Trophoblast cell (in vitro differentiated cells and primary cell): ENCODE data around the gene LEMD2.

Source experiments
- DNase-seq, 2 donors: peaks; one replicate each; pipeline ENCODE4 v3.0.0-alpha.2; 2016
- H2AFZ ChIP-seq: 2 replicates; pipeline ENCODE4 v1.6.1; 2013; ENCODE audit warnings: low read length, moderate library complexity, mild to moderate bottlenecking; ENCODE audit not compliant: insufficient read depth, poor library complexity
- H2AK5ac ChIP-seq: 2 replicates; pipeline ENCODE4 v1.6.1; 2013; ENCODE audit warnings: mild to moderate bottlenecking, low read length
- H2BK120ac ChIP-seq: 2 replicates; pipeline ENCODE4 v1.6.1; 2013; ENCODE audit warnings: low read length, mild to moderate bottlenecking, moderate library complexity; ENCODE audit not compliant: insufficient read depth, poor library complexity
- H2BK12ac ChIP-seq: 2 replicates; pipeline ENCODE4 v1.6.1; 2013; ENCODE audit warnings: mild to moderate bottlenecking, low read length, moderate library complexity
- H2BK5ac ChIP-seq: 2 replicates; pipeline ENCODE4 v1.6.1; 2013; ENCODE audit warnings: low read length, low read depth, moderate library complexity, mild to moderate bottlenecking; ENCODE audit not compliant: poor library complexity
- H3K14ac ChIP-seq: 2 replicates; pipeline ENCODE4 v1.6.1; 2013; ENCODE audit warnings: mild to moderate bottlenecking, low read length
- H3K18ac ChIP-seq: 2 replicates; pipeline ENCODE4 v1.6.1; 2013; ENCODE audit warnings: mild to moderate bottlenecking, low read length
- H3K23ac ChIP-seq: 2 replicates; pipeline ENCODE4 v1.6.1; 2013; ENCODE audit warnings: low read length
- H3K27ac ChIP-seq: 2 replicates; pipeline ENCODE4 v1.5.1; 2013; ENCODE audit warnings: low read depth, mild to moderate bottlenecking, inconsistent platforms, low read length, moderate library complexity
- H3K27me3 ChIP-seq: 2 replicates; pipeline ENCODE4 v1.6.1; 2013; ENCODE audit warnings: inconsistent platforms, mild to moderate bottlenecking, low read length, moderate library complexity; ENCODE audit not compliant: insufficient read depth
- H3K36me3 ChIP-seq, 2 experiments: 1 replicate in 1 of 2; 2 replicates in 1 of 2; pipeline ENCODE4 v1.6.1; 2013; ENCODE audit warnings: low read length in 2 of 2, mild to moderate bottlenecking in 2 of 2, moderate library complexity in 1 of 2; ENCODE audit not compliant: insufficient read depth in 2 of 2, control insufficient read depth in 1 of 2
- H3K4ac ChIP-seq: 2 replicates; pipeline ENCODE4 v1.6.1; 2013; ENCODE audit warnings: low read depth, mild to moderate bottlenecking, low read length, moderate library complexity
- H3K4me1 ChIP-seq, 2 experiments: 1 replicate in 1 of 2; 2 replicates in 1 of 2; pipeline ENCODE4 v1.6.1; 2013; ENCODE audit warnings: low read length in 2 of 2, mild to moderate bottlenecking in 2 of 2, moderate library complexity in 1 of 2; ENCODE audit not compliant: insufficient read depth in 2 of 2, control insufficient read depth in 1 of 2
- H3K4me2 ChIP-seq: 2 replicates; pipeline ENCODE4 v1.6.1; 2013; ENCODE audit warnings: inconsistent platforms, mild to moderate bottlenecking, low read length, moderate library complexity
- H3K4me3 ChIP-seq: 2 replicates; pipeline ENCODE4 v1.5.1; 2013; ENCODE audit warnings: mild to moderate bottlenecking, low read depth, low read length, inconsistent platforms
- H3K79me1 ChIP-seq: one replicate; pipeline ENCODE4 v1.6.1; 2013; ENCODE audit warnings: low read length
- H3K79me2 ChIP-seq: 2 replicates; pipeline ENCODE4 v1.6.1; 2013; ENCODE audit warnings: low read length, mild to moderate bottlenecking; ENCODE audit not compliant: control insufficient read depth, insufficient read depth, poor library complexity
- H3K9ac ChIP-seq: 2 replicates; pipeline ENCODE4 v1.6.1; 2013; ENCODE audit warnings: mild to moderate bottlenecking, low read length
- H3K9me3 ChIP-seq: 2 replicates; pipeline ENCODE4 v1.6.1; 2013; ENCODE audit warnings: low read depth, mild to moderate bottlenecking, control low read depth, inconsistent platforms, low read length; ENCODE audit not compliant: insufficient read depth
- H4K12ac ChIP-seq: 2 replicates; pipeline ENCODE4 v1.6.1; 2013; ENCODE audit warnings: low read depth, mild to moderate bottlenecking, low read length, moderate library complexity
- H4K8ac ChIP-seq: 2 replicates; pipeline ENCODE4 v1.6.1; 2013; ENCODE audit warnings: low read depth, mild to moderate bottlenecking, low read length, moderate library complexity
- H4K91ac ChIP-seq: one replicate; pipeline ENCODE4 v1.6.1; 2013; ENCODE audit warnings: low read depth, mild to moderate bottlenecking, low read length, moderate library complexity
- WGBS: extraction: QIAGEN DNeasy Blood & Tissue Kit; methylation state at CpG from one replicate; pipeline ENCODE4 v1.1.7; 2013; ENCODE audit warnings: missing lambda C conversion rate; ENCODE audit not compliant: insufficient read length, insufficient coverage; ENCODE audit errors: extremely low coverage; 5-methylcytosine and 5-hydroxymethylcytosine counted together

LEMD2 gene

GRCh38 chr6:33744895-33745546, 43.9 kb downstream of the LEMD2 start:
- WGBS, result no CpG with 5 or more reads among the region's 13 CpGs
- Histone ChIP-seq H2BK120ac (peak overlapping the region; percentile 53), H4K91ac (peak overlapping the region; percentile 69), H2AK5ac (peak overlapping the region; percentile 37), H3K79me2 (peaks cover 2% of the 10 kb centered on the region), H3K4ac (no peak overlapping the region), H3K79me1 (peaks cover 9% of the 10 kb centered on the region), H3K36me3 (no peaks in the 10 kb centered on the region), H4K12ac (no peak overlapping the region), H3K18ac (peak overlapping the region; percentile 5), H4K8ac (peak overlapping the region; percentile 33), H3K4me3 (no peak overlapping the region), H3K27ac (no peak overlapping the region), H2BK5ac (no peak overlapping the region), H3K4me1 (peaks cover 17 to 22% of the 10 kb centered on the region in 2 experiments), H3K4me2 (no peak overlapping the region), H3K23ac (no peak overlapping the region), H3K27me3 (no peaks in the 10 kb centered on the region), H3K9me3 (peaks cover 2% of the 10 kb centered on the region), H3K14ac (peak overlapping the region; percentile 33), H3K9ac (no peak overlapping the region), H2AFZ (no peak overlapping the region), H2BK12ac (peak overlapping the region; percentile 47)
- DNase-seq, result no peak

- no peak overlapping the region for H3K4me2 ChIP-seq
- H3K23ac ChIP-seq, result no peak overlapping the region
- no peak overlapping the region for H2BK5ac ChIP-seq
- peak; percentile 46 to 71 for DNase-seq
- peaks cover 17 to 22% of the 10 kb centered on the region in 2 experiments for H3K4me1 ChIP-seq
- H4K12ac ChIP-seq, result no peak overlapping the region
- H3K18ac ChIP-seq, result no peak overlapping the region
- H3K27me3 ChIP-seq, result no peaks in the 10 kb centered on the region
- peaks cover 2% of the 10 kb centered on the region for H3K9me3 ChIP-seq
- H4K91ac ChIP-seq, result no peak overlapping the region
- no peak overlapping the region for H4K8ac ChIP-seq
- H3K27ac ChIP-seq, result no peak overlapping the region
- no peak overlapping the region for H2BK12ac ChIP-seq
- H3K79me2 ChIP-seq, result peaks cover 2% of the 10 kb centered on the region
- H2BK120ac ChIP-seq, result no peak overlapping the region
- H3K79me1 ChIP-seq, result peaks cover 9% of the 10 kb centered on the region
- WGBS, result no CpG with 5 or more reads among the region's 11 CpGs
- no peak overlapping the region for H3K4ac ChIP-seq
- H2AK5ac ChIP-seq, result no peak overlapping the region
- no peak overlapping the region for H3K9ac ChIP-seq
- no peak overlapping the region for H2AFZ ChIP-seq
- no peak overlapping the region for H3K4me3 ChIP-seq
- H3K14ac ChIP-seq, result no peak overlapping the region
- H3K36me3 ChIP-seq, result no peaks in the 10 kb centered on the region
These were observed 44.7 kb downstream of the LEMD2 start for GRCh38 chr6:33744001-33744848.

GRCh38 chr6:33742837-33743236, 46.1 kb downstream of the LEMD2 start:
- no peak overlapping the region for H3K4me3 ChIP-seq
- H3K27ac ChIP-seq, result no peak overlapping the region
- H3K79me1 ChIP-seq, result peaks cover 9% of the 10 kb centered on the region
- H2BK5ac ChIP-seq, result no peak overlapping the region
- no peak overlapping the region for H3K14ac ChIP-seq
- H4K8ac ChIP-seq, result no peak overlapping the region
- H4K12ac ChIP-seq, result no peak overlapping the region
- peaks cover 2% of the 10 kb centered on the region for H3K79me2 ChIP-seq
- H3K27me3 ChIP-seq, result no peaks in the 10 kb centered on the region
- H2AK5ac ChIP-seq, result peak overlapping the region; percentile 22
- H2BK120ac ChIP-seq, result no peak overlapping the region
- H3K23ac ChIP-seq, result no peak overlapping the region
- no peak overlapping the region for H2AFZ ChIP-seq
- H3K4me1 ChIP-seq, result peaks cover 17 to 22% of the 10 kb centered on the region in 2 experiments
- no CpG with 5 or more reads among the region's 7 CpGs for WGBS
- H3K18ac ChIP-seq, result no peak overlapping the region
- H3K4ac ChIP-seq, result no peak overlapping the region
- H3K9me3 ChIP-seq, result peaks cover 2% of the 10 kb centered on the region
- H3K36me3 ChIP-seq, result no peaks in the 10 kb centered on the region
- no peak for DNase-seq
- no peak overlapping the region for H3K4me2 ChIP-seq
- no peak overlapping the region for H2BK12ac ChIP-seq
- H3K9ac ChIP-seq, result no peak overlapping the region
- H4K91ac ChIP-seq, result no peak overlapping the region

GRCh38 chr6:33742092-33742491, 46.8 kb downstream of the LEMD2 start:
- H2BK12ac ChIP-seq, result no peak overlapping the region
- H2BK120ac ChIP-seq, result no peak overlapping the region
- no peak overlapping the region for H3K4me2 ChIP-seq
- no peak overlapping the region for H3K4me3 ChIP-seq
- no peak overlapping the region for H3K14ac ChIP-seq
- no peak overlapping the region for H4K8ac ChIP-seq
- H4K12ac ChIP-seq, result no peak overlapping the region
- H3K79me1 ChIP-seq, result peaks cover 9% of the 10 kb centered on the region
- H4K91ac ChIP-seq, result no peak overlapping the region
- H3K23ac ChIP-seq, result no peak overlapping the region
- H3K18ac ChIP-seq, result no peak overlapping the region
- WGBS, result no CpG with 5 or more reads among the region's 9 CpGs
- H3K9me3 ChIP-seq, result peaks cover 2% of the 10 kb centered on the region
- no peak overlapping the region for H3K9ac ChIP-seq
- H3K4ac ChIP-seq, result no peak overlapping the region
- H3K36me3 ChIP-seq, result no peaks in the 10 kb centered on the region
- H3K27me3 ChIP-seq, result no peaks in the 10 kb centered on the region
- no peak overlapping the region for H2AFZ ChIP-seq
- H3K79me2 ChIP-seq, result peaks cover 2% of the 10 kb centered on the region
- H2BK5ac ChIP-seq, result no peak overlapping the region
- peaks cover 17 to 20% of the 10 kb centered on the region in 2 experiments for H3K4me1 ChIP-seq
- H3K27ac ChIP-seq, result no peak overlapping the region
- no peak for DNase-seq
- H2AK5ac ChIP-seq, result no peak overlapping the region
